HepG2 (cell line): ENCODE data around the gene PLEKHG2. TPM values are rescaled to one million over a fixed set of nuclear protein-coding genes. Genes with fewer than 3 reads are reported as not detected.

Experiments
- CREB3 ChIP-seq: sonication (generic); formaldehyde crosslinking; IDR thresholded peaks from 2 replicates; pipeline ENCODE4 v1.5.0; 2020; ENCODE audit warnings: missing genetic modification reagents
- MIXL1 ChIP-seq: IDR thresholded peaks from 2 replicates; pipeline ENCODE4 v1.6.1; 2016
- NR2F2 ChIP-seq: IDR thresholded peaks from 2 replicates; pipeline ENCODE4 v1.6.1; 2012; ENCODE audit warnings: low read depth, inconsistent platforms, borderline replicate concordance
- PHB2 ChIP-seq: fragments of 450-650 bp; IDR thresholded peaks from 2 replicates; pipeline ENCODE4 v1.6.1; 2018; ENCODE audit not compliant: partially characterized antibody
- RARA ChIP-seq: IDR thresholded peaks from 2 replicates; pipeline ENCODE4 v1.6.1; 2016; ENCODE audit warnings: missing genetic modification reagents, missing compliant biosample characterization
- SALL1 ChIP-seq: sonication (generic); formaldehyde crosslinking; IDR thresholded peaks from 2 replicates; pipeline ENCODE4 v1.8.0; 2022; ENCODE audit warnings: mild to moderate bottlenecking, missing genetic modification reagents
- SIN3B ChIP-seq: fragments of 150-350 bp; IDR thresholded peaks from 2 replicates; pipeline ENCODE4 v1.6.1; 2014; ENCODE audit warnings: low read length
- SIX4 ChIP-seq: sonication (generic); formaldehyde crosslinking; IDR thresholded peaks from 2 replicates; pipeline ENCODE4 v1.4.0; 2020; ENCODE audit warnings: missing genetic modification reagents
- SSRP1 ChIP-seq: IDR thresholded peaks from 2 replicates; pipeline ENCODE4 v1.6.1; 2016; ENCODE audit warnings: control low read depth
- ZFP41 ChIP-seq: sonication (generic); formaldehyde crosslinking; IDR thresholded peaks from 2 replicates; pipeline ENCODE4 v1.4.0; 2020; ENCODE audit warnings: mild to moderate bottlenecking, missing genetic modification reagents, borderline replicate concordance
- ZFYVE20 ChIP-seq: sonication (generic); formaldehyde crosslinking; IDR thresholded peaks from 2 replicates; pipeline ENCODE4 v1.8.0; 2023; ENCODE audit warnings: low read depth, mild to moderate bottlenecking, moderate library complexity, missing genetic modification reagents, borderline replicate concordance
- ZSCAN29 ChIP-seq: sonication (generic); formaldehyde crosslinking; conservative IDR thresholded peaks from 2 replicates; pipeline ENCODE4 v1.4.0; 2020; ENCODE audit warnings: mild to moderate bottlenecking, missing genetic modification reagents
- polyA plus RNA-seq, 8 experiments: library from polyadenylated mRNA; depleted of rRNA in 3 of 8; stranded (reverse) in 7 of 8; unstranded in 1 of 8; fragments of >200 nt; fragmentation: Illumina TruSeq in 4 of 8; extraction: Trizol in 4 of 8; gene quantifications; 2 replicates each; pipeline versions ENCODE4 v1.2.1 to v1.2.3, GENCODE V29; 2011 to 2016; ENCODE audit warnings: low read depth in 4 of 8, missing spikeins in 1 of 8, mixed read lengths in 1 of 8; ENCODE audit not compliant: insufficient read depth in 1 of 8
- total RNA-seq, 5 experiments: library from RNA; depleted of rRNA; stranded (reverse); fragments of >200 nt; fragmentation: Illumina TruSeq; extraction: Trizol; gene quantifications; 2 replicates each; pipeline ENCODE4 v1.2.3, GENCODE V29; 2016; ENCODE audit warnings: low read depth in 1 of 5
- TF ChIP-seq, protein P1 (sequence below): sonication (generic); formaldehyde crosslinking; IDR thresholded peaks from 2 replicates; pipeline ENCODE4 v1.9.0; 2021; ENCODE audit warnings: missing genetic modification reagents, mild to moderate bottlenecking, borderline replicate concordance
- TF ChIP-seq, protein P2 (sequence below): sonication (generic); formaldehyde crosslinking; IDR thresholded peaks from 2 replicates; pipeline ENCODE4 v1.5.0; 2020; ENCODE audit warnings: mild to moderate bottlenecking, missing genetic modification reagents
- TF ChIP-seq, protein P3 (sequence below): sonication (generic); formaldehyde crosslinking; IDR thresholded peaks from 2 replicates; pipeline ENCODE4 v1.4.0; 2020; ENCODE audit warnings: missing genetic modification reagents, mild to moderate bottlenecking, borderline replicate concordance
- TF ChIP-seq, protein P4 (sequence below): sonication (generic); formaldehyde crosslinking; IDR thresholded peaks from 2 replicates; pipeline ENCODE4 v1.5.1; 2020; ENCODE audit warnings: missing genetic modification reagents, mild to moderate bottlenecking, borderline replicate concordance

Gene PLEKHG2
- total and polyA plus RNA-seq, 2 of the 13 experiments (the other 11 are each of a cell fraction or from before 2014, with no cell fraction given) = 3.6 to 6.8 TPM

DNA sequence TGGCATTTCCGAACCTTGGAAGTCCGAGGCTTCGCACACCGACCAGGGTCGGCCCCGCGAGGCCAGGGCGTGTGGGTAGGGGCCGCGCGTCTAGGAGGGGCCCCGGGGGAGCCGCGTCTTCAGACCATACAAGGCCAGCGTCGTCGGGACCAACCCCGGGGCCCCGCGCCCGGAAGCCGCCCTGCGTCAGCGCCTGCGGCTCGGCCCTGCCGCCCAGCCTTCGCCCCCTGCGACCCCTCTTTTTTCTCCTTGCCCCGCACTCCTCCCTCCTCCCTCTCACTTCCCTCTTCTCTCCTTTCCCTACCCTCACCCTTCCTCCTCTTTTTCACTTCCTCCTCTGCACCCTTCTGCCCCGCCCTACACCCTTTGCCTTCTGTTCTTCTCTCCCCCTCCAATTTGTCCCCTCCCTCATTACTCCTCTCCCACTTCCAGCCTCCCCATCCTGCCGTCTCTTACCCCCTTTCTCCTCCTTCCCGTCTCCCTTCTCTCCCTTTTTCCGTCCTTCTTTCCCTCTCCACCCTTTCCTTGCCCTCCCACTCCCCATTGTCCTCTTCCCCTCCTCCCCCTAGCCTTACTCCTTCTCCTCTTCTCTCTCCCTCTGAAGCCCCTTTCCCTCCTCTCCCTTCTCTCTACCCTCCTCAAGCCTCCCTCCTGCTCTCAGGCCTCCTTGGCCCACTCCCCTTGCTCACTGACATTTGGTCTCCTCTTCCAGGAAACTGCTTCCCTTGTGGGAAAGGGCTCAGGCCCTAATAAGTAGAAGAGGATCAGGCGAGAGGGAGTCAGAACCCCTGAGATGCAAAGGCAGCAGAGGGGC lies 2.2 kb upstream of the PLEKHG2 start (continued):
- TF ChIP-seq ZFYVE20 (CRISPR knock-in tag) (no peak), PHB2 (no peak), ZFP41 (CRISPR knock-in tag) (no peak), SIN3B (no peak), NR2F2 (no peak), SIX4 (CRISPR knock-in tag) (no peak), RARA (peak; percentile 25; the same call in 1 of the 2 replicates), CREB3 (CRISPR knock-in tag) (no peak), SALL1 (CRISPR knock-in tag) (no peak), ZSCAN29 (CRISPR knock-in tag) (peak; percentile 84), SSRP1 (no peak), MIXL1 (no peak)
- TF ChIP-seq, protein P1, sequence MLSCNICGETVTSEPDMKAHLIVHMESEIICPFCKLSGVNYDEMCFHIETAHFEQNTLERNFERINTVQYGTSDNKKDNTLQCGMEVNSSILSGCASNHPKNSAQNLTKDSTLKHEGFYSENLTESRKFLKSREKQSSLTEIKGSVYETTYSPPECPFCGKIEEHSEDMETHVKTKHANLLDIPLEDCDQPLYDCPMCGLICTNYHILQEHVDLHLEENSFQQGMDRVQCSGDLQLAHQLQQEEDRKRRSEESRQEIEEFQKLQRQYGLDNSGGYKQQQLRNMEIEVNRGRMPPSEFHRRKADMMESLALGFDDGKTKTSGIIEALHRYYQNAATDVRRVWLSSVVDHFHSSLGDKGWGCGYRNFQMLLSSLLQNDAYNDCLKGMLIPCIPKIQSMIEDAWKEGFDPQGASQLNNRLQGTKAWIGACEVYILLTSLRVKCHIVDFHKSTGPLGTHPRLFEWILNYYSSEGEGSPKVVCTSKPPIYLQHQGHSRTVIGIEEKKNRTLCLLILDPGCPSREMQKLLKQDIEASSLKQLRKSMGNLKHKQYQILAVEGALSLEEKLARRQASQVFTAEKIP (CRISPR knock-in tag) = no peak
- TF ChIP-seq, protein P2, sequence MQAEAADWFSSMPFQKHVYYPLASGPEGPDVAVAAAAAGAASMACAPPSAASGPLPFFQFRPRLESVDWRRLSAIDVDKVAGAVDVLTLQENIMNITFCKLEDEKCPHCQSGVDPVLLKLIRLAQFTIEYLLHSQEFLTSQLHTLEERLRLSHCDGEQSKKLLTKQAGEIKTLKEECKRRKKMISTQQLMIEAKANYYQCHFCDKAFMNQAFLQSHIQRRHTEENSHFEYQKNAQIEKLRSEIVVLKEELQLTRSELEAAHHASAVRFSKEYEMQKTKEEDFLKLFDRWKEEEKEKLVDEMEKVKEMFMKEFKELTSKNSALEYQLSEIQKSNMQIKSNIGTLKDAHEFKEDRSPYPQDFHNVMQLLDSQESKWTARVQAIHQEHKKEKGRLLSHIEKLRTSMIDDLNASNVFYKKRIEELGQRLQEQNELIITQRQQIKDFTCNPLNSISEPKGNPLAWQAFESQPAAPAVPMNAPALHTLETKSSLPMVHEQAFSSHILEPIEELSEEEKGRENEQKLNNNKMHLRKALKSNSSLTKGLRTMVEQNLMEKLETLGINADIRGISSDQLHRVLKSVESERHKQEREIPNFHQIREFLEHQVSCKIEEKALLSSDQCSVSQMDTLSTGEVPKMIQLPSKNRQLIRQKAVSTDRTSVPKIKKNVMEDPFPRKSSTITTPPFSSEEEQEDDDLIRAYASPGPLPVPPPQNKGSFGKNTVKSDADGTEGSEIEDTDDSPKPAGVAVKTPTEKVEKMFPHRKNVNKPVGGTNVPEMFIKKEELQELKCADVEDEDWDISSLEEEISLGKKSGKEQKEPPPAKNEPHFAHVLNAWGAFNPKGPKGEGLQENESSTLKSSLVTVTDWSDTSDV = no peak
- TF ChIP-seq, protein P3, sequence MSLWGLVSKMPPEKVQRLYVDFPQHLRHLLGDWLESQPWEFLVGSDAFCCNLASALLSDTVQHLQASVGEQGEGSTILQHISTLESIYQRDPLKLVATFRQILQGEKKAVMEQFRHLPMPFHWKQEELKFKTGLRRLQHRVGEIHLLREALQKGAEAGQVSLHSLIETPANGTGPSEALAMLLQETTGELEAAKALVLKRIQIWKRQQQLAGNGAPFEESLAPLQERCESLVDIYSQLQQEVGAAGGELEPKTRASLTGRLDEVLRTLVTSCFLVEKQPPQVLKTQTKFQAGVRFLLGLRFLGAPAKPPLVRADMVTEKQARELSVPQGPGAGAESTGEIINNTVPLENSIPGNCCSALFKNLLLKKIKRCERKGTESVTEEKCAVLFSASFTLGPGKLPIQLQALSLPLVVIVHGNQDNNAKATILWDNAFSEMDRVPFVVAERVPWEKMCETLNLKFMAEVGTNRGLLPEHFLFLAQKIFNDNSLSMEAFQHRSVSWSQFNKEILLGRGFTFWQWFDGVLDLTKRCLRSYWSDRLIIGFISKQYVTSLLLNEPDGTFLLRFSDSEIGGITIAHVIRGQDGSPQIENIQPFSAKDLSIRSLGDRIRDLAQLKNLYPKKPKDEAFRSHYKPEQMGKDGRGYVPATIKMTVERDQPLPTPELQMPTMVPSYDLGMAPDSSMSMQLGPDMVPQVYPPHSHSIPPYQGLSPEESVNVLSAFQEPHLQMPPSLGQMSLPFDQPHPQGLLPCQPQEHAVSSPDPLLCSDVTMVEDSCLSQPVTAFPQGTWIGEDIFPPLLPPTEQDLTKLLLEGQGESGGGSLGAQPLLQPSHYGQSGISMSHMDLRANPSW (CRISPR knock-in tag) = no peak
- TF ChIP-seq, protein P4, sequence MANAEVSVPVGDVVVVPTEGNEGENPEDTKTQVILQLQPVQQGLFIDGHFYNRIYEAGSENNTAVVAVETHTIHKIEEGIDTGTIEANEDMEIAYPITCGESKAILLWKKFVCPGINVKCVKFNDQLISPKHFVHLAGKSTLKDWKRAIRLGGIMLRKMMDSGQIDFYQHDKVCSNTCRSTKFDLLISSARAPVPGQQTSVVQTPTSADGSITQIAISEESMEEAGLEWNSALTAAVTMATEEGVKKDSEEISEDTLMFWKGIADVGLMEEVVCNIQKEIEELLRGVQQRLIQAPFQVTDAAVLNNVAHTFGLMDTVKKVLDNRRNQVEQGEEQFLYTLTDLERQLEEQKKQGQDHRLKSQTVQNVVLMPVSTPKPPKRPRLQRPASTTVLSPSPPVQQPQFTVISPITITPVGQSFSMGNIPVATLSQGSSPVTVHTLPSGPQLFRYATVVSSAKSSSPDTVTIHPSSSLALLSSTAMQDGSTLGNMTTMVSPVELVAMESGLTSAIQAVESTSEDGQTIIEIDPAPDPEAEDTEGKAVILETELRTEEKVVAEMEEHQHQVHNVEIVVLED (CRISPR knock-in tag) = no peak; the same call in 1 of the 2 replicates
